BJ (cell line): Measurements from ENCODE around the gene TSC2. TPM values are rescaled to one million over a fixed set of nuclear protein-coding genes. Genes with fewer than 3 reads are reported as not detected.

ENCODE experiments used
- CTCF ChIA-PET: fragments of 350-600 bp; formaldehyde crosslinking; extraction: SDS; loops from one replicate; lab custom pipeline; 2021; ENCODE audit warnings: antibody characterized with exemption, inconsistent platforms; lab: Yijun Ruan, JAX
- POLR2A ChIA-PET: fragments of 300-600 bp; sonication (Branson Sonifier 250); formaldehyde crosslinking; extraction: SDS; loops from one replicate; lab custom pipeline; 2021; ENCODE audit warnings: antibody characterized with exemption; lab: Charles Lee
- DNase-seq: peaks from one replicate; pipeline ENCODE4 v3.0.0-alpha.2; 2011; ENCODE audit warnings: low read depth
- H3K27me3 ChIP-seq: 2 replicates; pipeline ENCODE4 v1.6.0; 2011; ENCODE audit warnings: low read length; ENCODE audit not compliant: control insufficient read depth, insufficient read depth
- H3K36me3 ChIP-seq: 2 replicates; pipeline ENCODE4 v1.5.1; 2011; ENCODE audit warnings: low read length; ENCODE audit not compliant: control insufficient read depth, insufficient read depth
- H3K4me3 ChIP-seq: 2 replicates; pipeline ENCODE4 v1.5.1; 2011; ENCODE audit warnings: low read depth, mild to moderate bottlenecking, control low read depth, low read length
- polyA plus RNA-seq: library from polyadenylated mRNA; depleted of rRNA; stranded (reverse); fragments of >200 nt; gene quantifications from 2 replicates; pipeline ENCODE4 v1.2.3, GENCODE V29; 2011
- TF ChIP-seq, protein P1 (sequence below): IDR thresholded peaks from 2 replicates; pipeline ENCODE4 v1.5.1; 2011; ENCODE audit warnings: low read depth, mild to moderate bottlenecking, control low read depth, inconsistent platforms, low read length, moderate library complexity; ENCODE audit not compliant: insufficient read depth

TSC2 gene
- polyA plus RNA-seq, 1 experiment, result 66.3 TPM

DNA sequence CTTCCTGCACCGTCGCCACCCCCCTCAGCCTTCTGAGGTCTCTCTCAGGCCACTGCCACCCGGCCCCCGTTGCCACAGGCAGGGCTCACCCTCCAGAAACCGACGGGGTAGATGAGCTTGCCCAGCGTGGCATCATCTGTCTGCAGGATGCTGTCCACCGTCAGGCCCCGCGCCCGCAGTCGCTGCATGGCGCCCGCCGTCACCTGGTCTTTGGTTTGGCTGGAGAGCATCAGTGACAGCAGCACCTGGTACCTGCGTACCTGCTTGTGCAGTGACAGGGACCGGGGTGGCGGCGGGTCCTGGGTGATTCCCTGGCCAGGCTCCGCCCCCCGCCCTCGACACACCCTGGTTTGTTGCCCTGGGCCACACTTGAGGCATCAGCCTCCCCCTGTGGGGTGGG, 3.2 kb upstream of the TSC2 start:
- TF ChIP-seq, protein P1, sequence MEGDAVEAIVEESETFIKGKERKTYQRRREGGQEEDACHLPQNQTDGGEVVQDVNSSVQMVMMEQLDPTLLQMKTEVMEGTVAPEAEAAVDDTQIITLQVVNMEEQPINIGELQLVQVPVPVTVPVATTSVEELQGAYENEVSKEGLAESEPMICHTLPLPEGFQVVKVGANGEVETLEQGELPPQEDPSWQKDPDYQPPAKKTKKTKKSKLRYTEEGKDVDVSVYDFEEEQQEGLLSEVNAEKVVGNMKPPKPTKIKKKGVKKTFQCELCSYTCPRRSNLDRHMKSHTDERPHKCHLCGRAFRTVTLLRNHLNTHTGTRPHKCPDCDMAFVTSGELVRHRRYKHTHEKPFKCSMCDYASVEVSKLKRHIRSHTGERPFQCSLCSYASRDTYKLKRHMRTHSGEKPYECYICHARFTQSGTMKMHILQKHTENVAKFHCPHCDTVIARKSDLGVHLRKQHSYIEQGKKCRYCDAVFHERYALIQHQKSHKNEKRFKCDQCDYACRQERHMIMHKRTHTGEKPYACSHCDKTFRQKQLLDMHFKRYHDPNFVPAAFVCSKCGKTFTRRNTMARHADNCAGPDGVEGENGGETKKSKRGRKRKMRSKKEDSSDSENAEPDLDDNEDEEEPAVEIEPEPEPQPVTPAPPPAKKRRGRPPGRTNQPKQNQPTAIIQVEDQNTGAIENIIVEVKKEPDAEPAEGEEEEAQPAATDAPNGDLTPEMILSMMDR, result no peak
- ChIA-PET CTCF (interaction anchor here (0.9 to 1.4 kb wide), 3 partner anchors 9 to 96 kb away, joined by 3 to 5 read pairs (median 4); no protein-coding TSS in a partner anchor), POLR2A (no interaction called here)
- no peak overlapping the region for H3K4me3 ChIP-seq
- H3K36me3 ChIP-seq, result peaks cover 2% of the 10 kb centered on the region; the same call in 1 of the 2 replicates
- no peaks in the 10 kb centered on the region for H3K27me3 ChIP-seq
- DNase-seq, result no peak

DNA sequence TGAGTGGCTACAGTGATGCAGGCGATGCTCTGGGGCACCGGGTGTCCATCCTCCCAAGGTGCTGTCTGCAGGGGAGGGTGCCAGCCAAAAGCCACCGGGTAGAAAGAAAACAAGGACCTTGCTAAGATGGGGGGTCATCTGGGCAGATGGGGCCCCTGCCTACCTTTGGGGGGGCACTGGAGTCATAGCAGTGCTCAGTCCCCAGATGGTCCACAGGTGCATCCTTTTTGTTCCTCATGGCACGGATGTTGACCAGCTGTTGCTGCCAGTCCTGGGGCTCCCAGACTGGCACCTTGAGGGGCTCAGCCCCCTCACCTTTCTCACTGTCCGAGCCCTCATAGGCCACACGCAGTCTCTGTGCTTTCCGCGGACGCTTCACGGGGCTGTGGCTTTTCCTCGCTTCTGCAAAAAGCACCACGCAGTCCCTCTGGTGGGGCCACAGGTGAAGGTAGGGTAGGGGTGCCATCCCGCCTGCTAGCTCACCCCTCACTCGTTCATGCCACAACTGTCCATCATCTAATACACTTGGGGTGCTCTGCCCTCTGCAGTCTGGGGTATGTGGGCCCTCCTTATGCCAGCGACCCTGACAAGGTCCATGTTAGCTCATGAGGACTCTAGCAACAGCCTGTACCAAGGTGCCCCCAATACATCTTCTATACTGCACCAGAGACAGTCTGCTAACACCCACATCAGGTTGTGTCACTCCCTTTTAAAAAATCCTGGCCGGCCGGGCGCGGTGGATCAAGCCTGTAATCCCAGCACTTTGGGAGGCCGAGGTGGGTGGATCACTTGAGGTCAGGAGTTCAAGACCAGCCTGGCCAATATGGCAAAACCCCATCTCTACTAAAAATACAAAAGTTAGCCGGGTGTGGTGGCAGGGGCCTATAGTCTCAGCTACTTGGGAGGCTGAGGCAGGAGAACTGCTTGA, 1.6 kb upstream of the TSC2 start:
- Histone ChIP-seq H3K27me3 (no peaks in the 10 kb centered on the region), H3K36me3 (peaks cover 2% of the 10 kb centered on the region; the same call in 1 of the 2 replicates), H3K4me3 (no peak overlapping the region)
- CTCF ChIA-PET, result interaction anchor here (1.1 to 2.3 kb wide), 5 partner anchors 19 to 105 kb away, joined by 4 to 15 read pairs (median 5); partner anchors contain the start of gene NHERF2
- POLR2A ChIA-PET, result no interaction called here
- DNase-seq, result no peak
- TF ChIP-seq, protein P1, result no peak

DNA sequence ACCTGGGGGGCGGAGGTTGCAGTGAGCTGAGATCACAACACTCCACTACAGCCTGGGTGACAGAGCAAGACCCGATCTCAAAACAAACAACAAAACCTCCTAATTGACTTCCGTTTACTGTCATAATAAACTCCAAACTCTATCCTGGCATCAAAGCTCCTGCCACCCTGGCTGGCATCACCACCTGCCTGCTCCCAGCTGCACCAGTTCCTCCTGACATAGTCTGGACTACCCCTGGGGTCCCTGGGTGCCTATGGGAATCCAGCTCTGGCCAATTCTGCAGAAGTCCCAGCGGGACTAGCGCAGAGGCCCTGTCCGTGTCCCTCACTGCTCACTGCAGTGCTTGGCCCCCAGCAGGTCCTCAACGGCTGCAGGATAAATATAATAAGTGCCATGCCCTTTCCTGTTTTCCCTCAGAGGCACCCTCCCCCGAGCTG, 874 bp upstream of the TSC2 start:
- Histone ChIP-seq H3K36me3 (peaks cover 2% of the 10 kb centered on the region), H3K27me3 (no peaks in the 10 kb centered on the region), H3K4me3 (peak overlapping the region; percentile 92)
- no peak for DNase-seq
- ChIA-PET POLR2A (interaction anchor here (0.8 kb wide), 2 partner anchors 15 to 108 kb away, joined by 3 to 4 read pairs; partner anchors contain the start of gene TRAF7), CTCF (interaction anchor here (1.1 to 2.3 kb wide), 7 partner anchors 20 to 104 kb away, joined by 4 to 15 read pairs (median 5); partner anchors contain the start of genes NHERF2 and NPW)
- TF ChIP-seq, protein P1, result no peak

DNA sequence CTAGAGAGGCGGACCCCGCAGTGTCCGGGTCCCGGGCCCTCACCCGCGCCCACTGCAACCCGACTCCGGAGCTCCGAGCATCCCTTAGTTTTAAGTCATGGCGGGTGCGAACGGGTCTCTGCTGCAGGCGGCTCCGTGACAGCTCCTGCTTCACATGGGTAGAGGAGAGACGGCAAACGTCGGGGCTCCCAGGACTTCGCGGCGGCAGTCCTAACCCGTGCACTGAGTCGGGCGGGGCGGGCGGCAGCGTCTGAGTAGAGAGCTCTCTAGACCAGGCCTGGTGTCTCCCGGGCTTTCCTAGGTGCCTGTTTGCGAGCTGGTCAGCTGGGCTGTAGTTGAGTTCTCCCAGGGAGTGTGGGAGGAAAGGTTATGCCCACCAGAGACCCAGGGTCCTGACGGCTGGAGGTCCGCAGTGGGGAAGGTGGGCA, 345 bp downstream of the TSC2 start:
- no peak for DNase-seq
- H3K4me3 ChIP-seq, result peak overlapping the region; percentile 92
- peaks cover 5% of the 10 kb centered on the region for H3K36me3 ChIP-seq
- CTCF ChIA-PET, result interaction anchor here (0.5 to 2.0 kb wide), 9 partner anchors 9 to 103 kb away, joined by 3 to 9 read pairs (median 5); partner anchors contain the start of genes NHERF2 and NPW
- POLR2A ChIA-PET, result interaction anchor here (0.6 kb wide), 2 partner anchors 107 to 166 kb away, joined by 3 to 4 read pairs; no protein-coding TSS in a partner anchor
- no peaks in the 10 kb centered on the region for H3K27me3 ChIP-seq
- TF ChIP-seq, protein P1, result no peak

DNA sequence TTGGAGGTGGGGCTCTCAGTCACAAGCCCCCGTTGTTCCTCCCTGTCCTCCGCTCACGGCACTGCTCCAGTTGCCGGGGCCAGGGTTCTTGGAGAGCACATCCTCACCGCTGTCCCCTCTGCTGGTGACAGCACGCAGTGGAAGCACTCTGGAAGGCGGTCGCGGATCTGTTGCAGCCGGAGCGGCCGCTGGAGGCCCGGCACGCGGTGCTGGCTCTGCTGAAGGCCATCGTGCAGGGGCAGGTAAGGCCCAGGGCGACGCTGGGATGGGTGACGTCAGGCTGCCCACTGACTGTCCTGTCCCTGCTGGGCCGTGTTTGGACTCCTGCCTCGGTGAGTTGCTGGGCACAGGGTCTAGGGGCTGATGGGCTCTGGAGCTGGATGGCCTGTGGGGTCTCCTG, 5.4 kb downstream of the TSC2 start:
- TF ChIP-seq, protein P1, result no peak
- Histone ChIP-seq H3K36me3 (peaks cover 23% of the 10 kb centered on the region), H3K4me3 (no peak overlapping the region), H3K27me3 (no peaks in the 10 kb centered on the region)
- CTCF ChIA-PET, result interaction anchor here (0.7 to 1.8 kb wide), 2 partner anchors 12 to 30 kb away, joined by 3 to 6 read pairs; no protein-coding TSS in a partner anchor
- POLR2A ChIA-PET, result no interaction called here
- no peak for DNase-seq
